Measurements from ENCODE around the gene SP3. TPM values are rescaled to one million over a fixed set of nuclear protein-coding genes. Genes with fewer than 3 reads are reported as not detected.
A peak's percentile ranks its signal among the peaks of the same experiment; 100 is the strongest.

The SP3 gene
- total RNA-seq, 5 donors from 2014 or later (not counting 1 experiment from before 2014, with no cell fraction given), result 107 to 150 (median 123) TPM

- POLR2A ChIA-PET, result interaction anchor here (0.5 to 0.6 kb wide), 2 partner anchors 38 to 50 kb away, joined by 4 to 19 read pairs; no protein-coding TSS in a partner anchor
- H3K9me3 ChIP-seq, result no peaks in the 10 kb centered on the region
- no peaks in the 10 kb centered on the region for H3K36me3 ChIP-seq (ENCODE audit: control insufficient read depth in 2 of 2, extremely low read depth in 1 of 2, insufficient read depth in 1 of 2, low read length in 1 of 2)
- H3K4me1 Mint-ChIP-seq, result peaks cover 13 to 19% (median 13%) of the 10 kb centered on the region in 3 donors
- no peak overlapping the region for H3K4me3 ChIP-seq (ENCODE audit: control insufficient read depth in 1 of 2, extremely low read depth in 1 of 2, low read length in 1 of 2)
- WGBS (ENCODE audit: insufficient coverage), result no CpG with 5 or more reads among the region's 2 CpGs
- H3K9me3 Mint-ChIP-seq, result no peaks in the 10 kb centered on the region
- CTCF ChIA-PET, result interaction anchor here in 1 of 2 donors (0.6 kb wide), 1 partner anchor 66 kb away, joined by 3 read pairs; no protein-coding TSS in a partner anchor
- ATAC-seq (replicated peaks in 1 of 4), result no peak
- H3K4me1 ChIP-seq (ENCODE audit: control insufficient read depth in 1 of 2, extremely low read depth in 1 of 2, insufficient read depth in 2 of 2, low read length in 2 of 2), result peaks cover 0 to 15% of the 10 kb centered on the region in 2 experiments
- H3K27ac ChIP-seq (ENCODE audit: low read length), result no peak overlapping the region
- H3K27me3 ChIP-seq (replicated peaks in 1 of 2; ENCODE audit: control insufficient read depth in 2 of 2, extremely low read depth in 1 of 2, insufficient read depth in 2 of 2, low read length in 1 of 2), result peaks cover 0 to 20% of the 10 kb centered on the region in 2 experiments
- no peak overlapping the region for H3K27ac Mint-ChIP-seq
- no peaks in the 10 kb centered on the region for H3K36me3 Mint-ChIP-seq
- H3K27me3 Mint-ChIP-seq, result peaks cover 6 to 15% of the 10 kb centered on the region in 2 donors
- DNase-seq, result no peak
- H3K4me3 Mint-ChIP-seq, result peak overlapping the region in 2 of 3 donors; percentile 69 to 72
Observed at GRCh38 chr2:174011796-174012195, 46.6 kb upstream of the SP3 start.

- Mint-ChIP-seq H3K4me1 (peaks cover 13 to 19% (median 13%) of the 10 kb centered on the region in 3 donors), H3K27ac (no peak overlapping the region), H3K4me3 (no peak overlapping the region), H3K36me3 (no peaks in the 10 kb centered on the region), H3K9me3 (no peaks in the 10 kb centered on the region), H3K27me3 (peaks cover 6 to 15% of the 10 kb centered on the region in 2 donors)
- no peak for DNase-seq
- Histone ChIP-seq H3K27ac (ENCODE audit: low read length) (no peak overlapping the region), H3K4me1 (ENCODE audit: control insufficient read depth in 1 of 2, extremely low read depth in 1 of 2, insufficient read depth in 2 of 2, low read length in 2 of 2) (peaks cover 0 to 15% of the 10 kb centered on the region in 2 experiments), H3K27me3 (replicated peaks in 1 of 2; ENCODE audit: control insufficient read depth in 2 of 2, extremely low read depth in 1 of 2, insufficient read depth in 2 of 2, low read length in 1 of 2) (peaks cover 0 to 20% of the 10 kb centered on the region in 2 experiments), H3K36me3 (ENCODE audit: control insufficient read depth in 2 of 2, extremely low read depth in 1 of 2, insufficient read depth in 1 of 2, low read length in 1 of 2) (no peaks in the 10 kb centered on the region), H3K9me3 (no peaks in the 10 kb centered on the region), H3K4me3 (ENCODE audit: control insufficient read depth in 1 of 2, extremely low read depth in 1 of 2, low read length in 1 of 2) (no peak overlapping the region)
- no peak for ATAC-seq (replicated peaks in 1 of 4)
- ChIA-PET CTCF (interaction anchor here in 1 of 2 donors (0.6 kb wide), 1 partner anchor 67 kb away, joined by 3 read pairs; no protein-coding TSS in a partner anchor), POLR2A (no interaction called here)
Observed at GRCh38 chr2:174011173-174011572, 46.0 kb upstream of the SP3 start.

GRCh38 chr2:174009488-174010223 lies 44.5 kb upstream of the SP3 start:
- Mint-ChIP-seq H3K36me3 (no peaks in the 10 kb centered on the region), H3K27me3 (peaks cover 6 to 15% of the 10 kb centered on the region in 2 donors), H3K27ac (no peak overlapping the region), H3K4me3 (no peak overlapping the region), H3K9me3 (no peaks in the 10 kb centered on the region), H3K4me1 (peaks cover 13 to 19% (median 13%) of the 10 kb centered on the region in 3 donors)
- 83% methylated on average over 1 of the region's 3 CpGs for WGBS (ENCODE audit: insufficient coverage)
- no peaks in the 10 kb centered on the region for H3K9me3 ChIP-seq
- ChIA-PET CTCF (no interaction called here), POLR2A (interaction anchor here in 1 of 2 donors (0.8 kb wide), 1 partner anchor 28 kb away, joined by 4 read pairs; no protein-coding TSS in a partner anchor)
- peaks cover 0 to 15% of the 10 kb centered on the region in 2 experiments for H3K4me1 ChIP-seq (ENCODE audit: control insufficient read depth in 1 of 2, extremely low read depth in 1 of 2, insufficient read depth in 2 of 2, low read length in 2 of 2)
- no peak for DNase-seq
- H3K27me3 ChIP-seq (replicated peaks in 1 of 2; ENCODE audit: control insufficient read depth in 2 of 2, extremely low read depth in 1 of 2, insufficient read depth in 2 of 2, low read length in 1 of 2), result peaks cover 0 to 20% of the 10 kb centered on the region in 2 experiments
- no peak overlapping the region for H3K4me3 ChIP-seq (ENCODE audit: control insufficient read depth in 1 of 2, extremely low read depth in 1 of 2, low read length in 1 of 2)
- H3K27ac ChIP-seq (ENCODE audit: low read length), result no peak overlapping the region
- ATAC-seq (replicated peaks in 1 of 4), result no peak
- H3K36me3 ChIP-seq (ENCODE audit: control insufficient read depth in 2 of 2, extremely low read depth in 1 of 2, insufficient read depth in 1 of 2, low read length in 1 of 2), result no peaks in the 10 kb centered on the region

- peaks cover 6 to 15% of the 10 kb centered on the region in 2 donors for H3K27me3 Mint-ChIP-seq
- peaks cover 0 to 15% of the 10 kb centered on the region in 2 experiments for H3K4me1 ChIP-seq (ENCODE audit: control insufficient read depth in 1 of 2, extremely low read depth in 1 of 2, insufficient read depth in 2 of 2, low read length in 2 of 2)
- DNase-seq, result no peak
- H3K27ac Mint-ChIP-seq, result no peak overlapping the region
- POLR2A ChIA-PET, result interaction anchor here in 1 of 2 donors (0.8 kb wide), 1 partner anchor 27 kb away, joined by 4 read pairs; no protein-coding TSS in a partner anchor
- CTCF ChIA-PET, result interaction anchor here in 1 of 2 donors (0.5 to 0.6 kb wide), 2 partner anchors 57 to 59 kb away, joined by 3 read pairs; no protein-coding TSS in a partner anchor
- peaks cover 12 to 17% (median 12%) of the 10 kb centered on the region in 3 donors for H3K4me1 Mint-ChIP-seq
- H3K27ac ChIP-seq (ENCODE audit: low read length), result no peak overlapping the region
- peaks cover 0 to 20% of the 10 kb centered on the region in 2 experiments for H3K27me3 ChIP-seq (replicated peaks in 1 of 2; ENCODE audit: control insufficient read depth in 2 of 2, extremely low read depth in 1 of 2, insufficient read depth in 2 of 2, low read length in 1 of 2)
- no peaks in the 10 kb centered on the region for H3K36me3 ChIP-seq (ENCODE audit: control insufficient read depth in 2 of 2, extremely low read depth in 1 of 2, insufficient read depth in 1 of 2, low read length in 1 of 2)
- no peaks in the 10 kb centered on the region for H3K36me3 Mint-ChIP-seq
- no peaks in the 10 kb centered on the region for H3K9me3 Mint-ChIP-seq
- no peak overlapping the region for H3K4me3 Mint-ChIP-seq
- H3K9me3 ChIP-seq, result no peaks in the 10 kb centered on the region
- no peak overlapping the region for H3K4me3 ChIP-seq (ENCODE audit: control insufficient read depth in 1 of 2, extremely low read depth in 1 of 2, low read length in 1 of 2)
- no peak for ATAC-seq (replicated peaks in 1 of 4)
- no CpG with 5 or more reads among the region's 4 CpGs for WGBS (ENCODE audit: insufficient coverage)
Observed at GRCh38 chr2:174008720-174009119, 43.5 kb upstream of the SP3 start.

- peaks cover 6 to 11% of the 10 kb centered on the region in 2 donors for H3K27me3 Mint-ChIP-seq
- no peak overlapping the region for H3K27ac Mint-ChIP-seq
- ChIA-PET POLR2A (no interaction called here), CTCF (no interaction called here)
- ATAC-seq (replicated peaks in 1 of 4) (no peak), DNase-seq (no peak)
- peaks cover 0 to 2% of the 10 kb centered on the region in 2 experiments for H3K4me1 ChIP-seq (ENCODE audit: control insufficient read depth in 1 of 2, extremely low read depth in 1 of 2, insufficient read depth in 2 of 2, low read length in 2 of 2)
- peaks cover 2 to 5% (median 4%) of the 10 kb centered on the region in 3 donors for H3K4me1 Mint-ChIP-seq
- H3K27me3 ChIP-seq (replicated peaks in 1 of 2; ENCODE audit: control insufficient read depth in 2 of 2, extremely low read depth in 1 of 2, insufficient read depth in 2 of 2, low read length in 1 of 2), result peaks cover 0 to 6% of the 10 kb centered on the region in 2 experiments
- no peaks in the 10 kb centered on the region for H3K36me3 Mint-ChIP-seq
- no peaks in the 10 kb centered on the region for H3K9me3 ChIP-seq
- H3K36me3 ChIP-seq (ENCODE audit: control insufficient read depth in 2 of 2, extremely low read depth in 1 of 2, insufficient read depth in 1 of 2, low read length in 1 of 2), result no peaks in the 10 kb centered on the region
- WGBS (ENCODE audit: insufficient coverage), result no CpG with 5 or more reads among the region's 5 CpGs
- no peak overlapping the region for H3K4me3 ChIP-seq (ENCODE audit: control insufficient read depth in 1 of 2, extremely low read depth in 1 of 2, low read length in 1 of 2)
- no peak overlapping the region for H3K4me3 Mint-ChIP-seq
- no peak overlapping the region for H3K27ac ChIP-seq (ENCODE audit: low read length)
- H3K9me3 Mint-ChIP-seq, result no peaks in the 10 kb centered on the region
Observed at GRCh38 chr2:174007010-174007409, 41.8 kb upstream of the SP3 start.

- no peak for DNase-seq
- Histone ChIP-seq H3K36me3 (ENCODE audit: control insufficient read depth in 2 of 2, extremely low read depth in 1 of 2, insufficient read depth in 1 of 2, low read length in 1 of 2) (no peaks in the 10 kb centered on the region), H3K27ac (ENCODE audit: low read length) (no peak overlapping the region), H3K9me3 (no peaks in the 10 kb centered on the region), H3K27me3 (replicated peaks in 1 of 2; ENCODE audit: control insufficient read depth in 2 of 2, extremely low read depth in 1 of 2, insufficient read depth in 2 of 2, low read length in 1 of 2) (peaks cover 0 to 4% of the 10 kb centered on the region in 2 experiments), H3K4me1 (ENCODE audit: control insufficient read depth in 1 of 2, extremely low read depth in 1 of 2, insufficient read depth in 2 of 2, low read length in 2 of 2) (no peaks in the 10 kb centered on the region), H3K4me3 (ENCODE audit: control insufficient read depth in 1 of 2, extremely low read depth in 1 of 2, low read length in 1 of 2) (no peak overlapping the region)
- Mint-ChIP-seq H3K27ac (no peak overlapping the region), H3K36me3 (no peaks in the 10 kb centered on the region), H3K27me3 (peaks cover 6 to 7% of the 10 kb centered on the region in 2 donors), H3K4me3 (no peak overlapping the region), H3K9me3 (no peaks in the 10 kb centered on the region), H3K4me1 (no peaks in the 10 kb centered on the region)
- no peak for ATAC-seq (replicated peaks in 1 of 4)
- ChIA-PET POLR2A (no interaction called here), CTCF (no interaction called here)
- WGBS (ENCODE audit: insufficient coverage), result 64% methylated on average over 3 of the region's 11 CpGs
Observed at GRCh38 chr2:174005801-174006419, 40.7 kb upstream of the SP3 start.

All from T-cell (primary cell).